ENCODE results near the gene PTPRG.

GRCh38 chr3:62167566-62168262 lies 606.3 kb downstream of the PTPRG start:
- TF ChIP-seq CTCF (IDR thresholded peaks at IDR 0.05; ENCODE audit: low read depth, low read length, poor library complexity, severe bottlenecking) (no peak), EZH2phosphoT487 (IDR thresholded peaks at IDR 0.05; ENCODE audit: borderline replicate concordance, low read length) (no peak)

All from DOHH2 (cell line).